Activated T-cell treated with anti-CD3 and anti-CD28 coated beads for 1 hour (primary cell): Measurements from ENCODE around the gene HAUS2.

ENCODE experiments used
- DNase-seq: peaks from one replicate; pipeline ENCODE4 v3.0.0-alpha.2; 2020; ENCODE audit warnings: low read depth

The HAUS2 gene

DNA sequence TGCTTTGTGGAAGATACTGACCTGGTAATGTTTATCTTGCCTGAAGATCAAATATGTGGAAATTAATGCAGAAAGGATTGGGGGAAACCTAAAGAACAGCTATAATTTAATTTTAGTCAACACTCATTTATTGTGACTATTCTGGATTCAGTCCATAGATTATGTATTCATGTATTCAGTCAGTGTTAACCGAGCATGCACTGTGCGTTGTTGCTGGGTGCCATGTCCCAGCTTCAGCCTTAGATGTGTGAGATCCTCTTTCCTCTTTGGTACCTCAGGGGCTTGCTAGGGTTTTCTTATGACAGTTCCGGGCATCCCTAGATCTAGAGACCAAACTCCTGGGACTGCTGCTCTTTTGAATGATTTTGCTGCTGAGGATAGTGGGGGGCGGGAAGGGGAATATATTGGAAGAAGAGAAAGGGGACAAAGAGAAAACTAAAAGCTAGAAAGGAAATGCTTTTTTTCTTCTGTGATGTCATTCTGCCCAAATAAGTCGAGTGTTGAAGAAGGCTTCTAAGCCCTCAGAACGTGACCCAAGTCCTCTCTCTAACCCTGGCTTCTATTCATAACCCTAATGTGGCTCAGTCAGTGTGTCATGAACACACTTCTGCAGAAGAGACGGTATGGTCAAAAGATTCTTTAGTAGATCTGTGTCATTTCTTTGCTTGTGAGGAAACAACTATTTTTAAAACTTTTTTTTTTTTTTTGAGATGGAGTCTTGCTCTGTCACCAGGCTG lies 60.3 kb downstream of the HAUS2 start:
- DNase-seq, result no peak

DNA sequence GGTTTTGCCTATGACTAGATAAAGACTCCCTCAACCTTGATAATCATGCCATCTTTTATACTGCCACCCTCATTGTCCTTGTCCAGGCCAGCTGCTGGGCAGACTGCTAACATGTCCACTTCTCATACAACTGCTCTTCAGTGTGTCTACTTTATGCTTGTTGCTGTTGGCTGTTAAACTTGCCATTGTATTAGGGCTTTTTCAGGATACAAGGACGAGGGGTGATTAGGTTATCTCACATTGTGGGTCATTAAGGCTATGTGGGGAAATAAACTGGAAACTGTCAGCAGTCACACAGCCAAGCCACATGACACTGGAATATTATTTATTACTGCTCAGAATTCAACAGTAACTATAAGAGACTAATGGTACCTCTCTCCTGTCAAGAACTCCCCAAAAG lies 62.9 kb downstream of the HAUS2 start:
- no peak for DNase-seq

DNA sequence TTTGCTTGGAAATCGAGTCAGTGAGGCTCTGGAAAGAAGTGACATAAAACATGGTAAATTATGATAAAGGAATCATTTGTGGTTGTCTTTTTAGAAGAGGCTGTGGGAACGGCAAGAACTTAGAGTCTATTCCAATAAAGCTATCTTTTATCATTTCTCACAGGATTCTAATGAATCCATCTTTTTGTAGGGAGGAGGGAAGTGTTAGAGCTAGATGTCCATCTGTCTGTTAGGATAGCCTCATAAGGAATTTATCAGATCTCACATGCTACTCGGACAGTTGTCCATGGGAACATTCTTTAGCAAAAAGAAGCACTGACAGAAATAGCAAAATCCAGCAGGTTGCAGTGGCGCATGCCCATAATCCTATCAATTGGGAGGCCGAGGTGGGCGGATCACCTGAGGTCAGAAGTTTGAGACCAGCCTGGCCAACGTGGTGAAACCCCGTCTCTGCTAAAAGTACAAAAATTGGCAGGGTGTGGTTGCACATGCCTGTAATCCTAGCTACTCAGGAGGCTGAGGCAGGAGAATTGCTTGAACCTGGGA lies 63.8 kb downstream of the HAUS2 start:
- no peak for DNase-seq

DNA sequence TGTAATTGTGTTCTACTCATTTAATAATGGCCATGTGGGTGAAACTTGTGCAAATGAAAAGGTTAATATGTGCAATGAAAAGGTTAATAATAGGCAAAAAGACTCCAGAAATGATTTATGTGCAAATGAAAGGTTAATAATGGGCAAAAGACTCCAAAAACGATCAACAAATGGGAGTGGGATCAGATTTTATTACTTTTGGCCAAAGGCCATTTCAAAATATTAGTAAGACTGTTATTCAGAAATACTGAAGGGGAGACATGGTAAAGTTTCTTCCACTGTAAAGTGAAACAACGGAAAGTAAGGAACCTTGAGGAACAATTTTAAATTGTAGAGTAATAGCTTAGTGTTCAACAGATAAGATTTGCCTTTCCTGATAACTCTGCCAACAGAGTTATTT lies 67.5 kb downstream of the HAUS2 start:
- DNase-seq, result no peak
